ENCODE measurements around the gene CACHD1.

DNA sequence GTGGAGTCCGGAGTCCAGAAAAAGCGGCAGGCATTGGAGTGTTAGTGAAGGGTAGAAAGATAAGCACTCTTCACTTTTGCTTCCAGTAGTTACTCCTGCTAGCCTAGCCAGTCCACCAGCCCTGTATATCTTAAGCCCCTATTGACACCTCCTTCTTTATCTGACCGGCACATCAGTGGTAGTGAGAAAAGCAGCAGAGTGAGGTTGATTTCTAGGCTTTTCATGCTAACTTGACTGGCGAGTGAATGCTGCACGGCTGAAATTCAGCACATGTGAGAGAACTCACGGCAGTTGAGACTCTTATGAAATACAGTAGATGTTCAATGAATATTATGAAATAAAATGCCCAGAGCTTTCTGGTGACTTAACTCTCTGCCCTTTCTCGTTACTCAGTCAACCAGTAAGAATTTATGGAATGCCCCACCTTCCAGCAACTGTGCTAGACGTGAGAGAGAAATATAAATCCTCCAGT, 128.2 kb downstream of the CACHD1 start:
- no peak for TF ChIP-seq POLR2A (IDR thresholded peaks at IDR 0.05)
- TF ChIP-seq POLR2AphosphoS5 (IDR thresholded peaks at IDR 0.05): no peak
- TF ChIP-seq, protein P1, sequence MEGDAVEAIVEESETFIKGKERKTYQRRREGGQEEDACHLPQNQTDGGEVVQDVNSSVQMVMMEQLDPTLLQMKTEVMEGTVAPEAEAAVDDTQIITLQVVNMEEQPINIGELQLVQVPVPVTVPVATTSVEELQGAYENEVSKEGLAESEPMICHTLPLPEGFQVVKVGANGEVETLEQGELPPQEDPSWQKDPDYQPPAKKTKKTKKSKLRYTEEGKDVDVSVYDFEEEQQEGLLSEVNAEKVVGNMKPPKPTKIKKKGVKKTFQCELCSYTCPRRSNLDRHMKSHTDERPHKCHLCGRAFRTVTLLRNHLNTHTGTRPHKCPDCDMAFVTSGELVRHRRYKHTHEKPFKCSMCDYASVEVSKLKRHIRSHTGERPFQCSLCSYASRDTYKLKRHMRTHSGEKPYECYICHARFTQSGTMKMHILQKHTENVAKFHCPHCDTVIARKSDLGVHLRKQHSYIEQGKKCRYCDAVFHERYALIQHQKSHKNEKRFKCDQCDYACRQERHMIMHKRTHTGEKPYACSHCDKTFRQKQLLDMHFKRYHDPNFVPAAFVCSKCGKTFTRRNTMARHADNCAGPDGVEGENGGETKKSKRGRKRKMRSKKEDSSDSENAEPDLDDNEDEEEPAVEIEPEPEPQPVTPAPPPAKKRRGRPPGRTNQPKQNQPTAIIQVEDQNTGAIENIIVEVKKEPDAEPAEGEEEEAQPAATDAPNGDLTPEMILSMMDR (IDR thresholded peaks at IDR 0.05 in 8 of 11, conservative IDR thresholded peaks at IDR 0.05 in 3 of 11): no peak
